HG03520 (cell line): ENCODE measurements around the gene MRPL38.
A peak's percentile ranks its signal among the peaks of the same experiment; 100 is the strongest.
"Not testable (repeated sequence)": the region's sequence is repeated elsewhere in the genome, so short reads cannot be mapped to it uniquely, and the experiment has no call there.

Source experiments
- ATAC-seq: cut with Tn5 transposase; IDR thresholded peaks from one replicate; pipeline ENCODE4 v1.9.1; 2021; ENCODE audit warnings: mild to moderate bottlenecking, moderate library complexity; ENCODE audit not compliant: unreplicated experiment

MRPL38 gene

DNA sequence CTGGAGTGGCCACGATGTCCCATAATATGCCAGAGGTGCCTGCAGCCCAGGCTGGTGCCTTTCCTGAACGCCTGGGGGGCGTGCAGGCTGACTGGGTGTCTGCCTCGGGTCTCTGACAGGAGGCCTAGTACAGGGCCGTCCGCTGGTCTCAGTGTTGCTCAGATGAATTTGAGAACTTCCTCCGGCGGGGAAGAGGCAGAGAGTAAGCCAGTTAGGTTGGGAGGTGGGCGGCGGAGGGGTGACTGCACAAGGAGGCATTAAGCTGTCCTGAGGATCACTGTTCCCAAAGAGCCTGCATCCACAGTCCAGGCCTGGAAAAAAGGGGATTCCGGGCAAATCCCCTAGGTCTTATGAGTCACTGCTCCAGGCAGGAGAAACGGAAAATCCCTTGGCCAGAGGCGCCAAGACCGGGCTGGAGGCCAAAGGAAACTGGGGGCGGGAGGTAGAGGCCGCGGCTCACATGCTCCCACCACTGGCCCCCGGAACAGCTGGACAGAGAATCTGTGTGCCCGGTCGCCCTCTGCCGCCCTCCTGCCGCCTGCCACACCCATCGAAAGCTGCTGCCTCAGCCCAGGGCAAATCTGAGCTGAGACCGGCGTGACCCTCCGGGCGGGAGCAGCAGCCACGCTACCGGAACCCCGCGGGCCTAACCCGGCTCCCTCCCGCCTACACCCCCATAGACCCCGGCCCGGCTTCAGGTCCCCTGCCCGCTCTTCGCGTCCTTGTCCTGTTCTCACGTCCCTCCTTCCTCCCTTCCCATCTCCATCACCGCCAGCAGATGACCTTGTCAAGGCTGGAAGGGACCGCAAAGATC is 27.5 kb downstream of the MRPL38 start:
- no peak for ATAC-seq

DNA sequence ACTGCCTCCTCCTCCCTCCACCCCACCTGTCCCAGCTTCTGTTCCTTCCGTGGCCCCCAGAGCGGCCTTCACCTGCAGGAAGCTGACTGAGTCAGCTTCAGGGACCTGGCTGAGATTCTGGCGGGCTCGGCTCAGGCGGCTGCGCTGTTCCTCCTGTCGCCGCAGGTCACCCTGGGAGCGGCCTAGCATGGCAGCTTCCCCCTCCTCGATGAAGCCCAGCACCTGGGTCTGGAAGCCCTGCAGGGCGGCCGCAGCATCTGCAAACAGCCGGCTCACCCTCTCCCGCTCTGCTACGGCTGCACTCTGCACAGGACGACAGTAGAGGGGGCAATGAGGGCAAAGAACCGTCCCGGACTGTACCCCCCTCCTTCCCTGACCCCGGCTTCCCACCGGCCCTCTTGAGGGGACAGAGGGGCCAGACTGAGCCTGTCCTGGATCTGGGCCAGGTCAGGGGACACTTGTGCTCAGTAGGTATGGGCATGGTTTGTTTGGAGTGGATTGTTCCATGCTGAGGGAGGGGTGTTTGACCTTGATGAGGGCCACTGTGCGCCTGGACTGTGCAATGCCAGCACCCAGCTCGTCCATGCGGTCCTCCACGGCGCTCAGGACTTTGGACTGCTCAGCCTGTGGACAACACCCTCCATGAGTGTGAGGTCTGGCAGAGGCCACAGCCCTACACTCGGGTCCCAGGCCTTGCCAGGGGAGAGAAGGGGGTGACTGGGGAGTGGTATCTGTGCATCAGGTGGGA is 28.3 kb downstream of the MRPL38 start:
- no peak for ATAC-seq

DNA sequence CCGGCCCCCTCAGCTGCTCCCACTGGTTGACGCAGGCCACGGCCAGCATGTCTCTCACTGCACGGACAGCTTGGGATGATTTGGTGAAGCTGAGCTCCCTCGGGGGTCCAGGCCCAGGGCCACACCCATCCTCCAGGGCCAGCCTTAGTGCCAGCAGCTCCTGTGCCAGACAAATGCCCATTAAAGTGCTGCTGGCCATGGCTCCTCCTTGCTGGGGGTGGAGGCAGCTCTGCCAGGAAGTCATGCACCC is 28.8 kb downstream of the MRPL38 start:
- no peak for ATAC-seq

DNA sequence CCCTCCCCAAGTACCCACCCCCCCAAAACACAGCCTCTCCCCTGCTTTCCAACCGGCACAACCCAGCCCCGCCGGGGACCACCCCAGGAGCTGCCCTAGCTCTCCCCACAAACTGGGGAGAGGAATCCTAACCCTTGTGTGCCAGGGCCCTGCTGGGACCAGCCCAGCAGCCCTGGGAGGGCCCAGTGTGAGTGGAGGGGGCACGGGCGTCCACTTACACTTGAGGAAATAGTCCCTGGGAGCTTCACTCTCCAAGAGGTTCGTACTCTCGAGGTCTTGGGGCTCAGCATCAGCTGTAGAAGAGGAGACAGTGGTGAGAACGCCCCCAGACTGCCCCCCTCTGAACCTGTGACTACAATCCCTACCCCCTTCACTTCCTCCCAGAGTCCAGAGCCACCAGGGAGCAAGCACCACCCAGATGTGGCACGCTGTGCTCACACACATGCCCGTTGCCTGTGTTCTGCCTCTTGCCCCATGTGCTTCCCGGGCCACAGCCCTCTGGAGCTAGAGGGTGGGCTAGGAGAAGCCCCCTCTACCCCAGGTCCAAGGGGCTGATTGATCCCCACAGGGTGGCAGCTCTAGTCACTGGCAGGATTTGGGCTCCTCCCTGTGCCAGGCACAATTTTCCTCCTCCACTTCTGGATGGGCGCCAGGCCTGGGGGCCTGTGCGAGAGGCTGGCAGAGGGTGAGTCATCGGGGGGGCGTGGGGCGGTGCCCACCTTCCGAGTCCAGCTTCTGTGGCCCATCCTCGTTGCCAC is 29.3 kb downstream of the MRPL38 start:
- no peak for ATAC-seq

DNA sequence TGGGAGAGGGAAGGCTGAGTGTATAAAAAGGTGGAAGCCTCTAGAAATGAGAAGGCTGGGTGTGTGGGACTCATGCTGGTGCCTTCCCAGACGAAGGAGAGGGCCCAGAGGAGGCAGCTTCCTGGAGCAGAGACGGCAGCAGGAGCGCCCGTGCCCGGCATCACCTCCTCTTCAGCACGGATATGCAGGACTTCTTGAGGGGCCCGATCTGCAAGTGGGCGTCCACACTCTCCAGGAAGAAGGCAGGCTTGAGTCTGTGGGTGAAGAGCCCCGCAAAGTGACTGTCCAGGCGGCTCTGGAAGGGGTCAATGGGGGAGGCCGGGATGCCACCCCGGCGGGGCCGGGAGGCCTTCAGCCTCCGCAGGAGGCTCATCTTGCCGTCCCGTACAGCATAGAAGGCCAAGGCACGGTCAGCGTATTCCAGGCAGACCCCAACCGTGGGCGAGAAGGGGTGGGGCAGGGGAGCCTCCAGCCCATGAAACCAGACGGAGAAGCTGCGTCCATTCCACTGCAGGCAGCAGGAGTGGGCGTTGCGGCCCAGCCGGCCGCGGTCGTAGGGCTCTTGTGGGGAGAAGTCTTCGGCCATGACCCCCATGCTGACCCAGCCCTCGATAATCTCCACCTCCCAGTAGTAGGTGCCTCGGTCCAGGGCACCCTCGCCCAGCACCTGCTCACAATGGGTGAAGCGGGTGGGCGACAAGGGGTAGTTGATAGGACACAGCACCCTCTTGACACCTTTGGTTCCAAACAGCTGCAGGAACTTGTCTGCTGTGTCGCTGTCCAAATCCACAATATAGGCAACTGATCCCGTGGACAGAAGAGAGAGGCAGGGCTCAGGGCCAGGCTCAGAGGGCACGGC is 30.1 kb downstream of the MRPL38 start:
- no peak for ATAC-seq

DNA sequence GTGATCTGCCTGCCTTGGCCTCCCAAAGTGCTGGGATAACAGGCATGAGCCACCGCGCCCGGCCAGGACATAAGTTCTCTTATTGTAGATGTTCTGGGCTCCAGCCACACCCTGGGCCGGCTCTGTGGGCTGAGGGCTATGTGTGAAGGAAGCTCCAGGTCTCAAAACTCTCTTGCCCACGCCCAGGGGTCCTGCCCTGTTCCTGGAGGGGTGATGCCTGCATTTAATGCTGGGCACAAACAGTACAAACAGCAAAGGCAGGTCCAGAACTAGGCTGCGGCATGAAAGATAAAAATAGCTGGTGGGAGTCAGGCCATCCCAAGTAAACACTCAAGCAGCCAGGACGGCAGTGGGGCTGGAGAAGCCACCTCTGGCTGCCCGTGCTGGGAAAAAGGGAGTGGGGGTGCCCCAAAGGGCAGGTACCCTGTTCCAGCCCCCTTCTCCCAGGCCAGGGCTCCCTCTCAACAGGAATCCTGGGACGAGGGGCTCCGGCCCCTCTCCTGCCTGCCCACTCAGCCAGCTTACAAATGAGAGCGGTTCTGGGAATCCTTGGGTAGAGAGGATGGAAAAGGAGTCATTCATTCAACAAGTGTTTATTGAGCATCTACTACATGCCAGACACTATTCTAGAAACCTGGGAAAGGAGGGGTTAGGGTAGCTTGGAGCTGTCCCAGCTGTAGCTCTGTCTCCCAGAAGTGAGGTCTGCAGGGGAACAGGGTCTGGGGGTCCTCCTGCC is 30.9 kb downstream of the MRPL38 start:
- ATAC-seq: no peak

DNA sequence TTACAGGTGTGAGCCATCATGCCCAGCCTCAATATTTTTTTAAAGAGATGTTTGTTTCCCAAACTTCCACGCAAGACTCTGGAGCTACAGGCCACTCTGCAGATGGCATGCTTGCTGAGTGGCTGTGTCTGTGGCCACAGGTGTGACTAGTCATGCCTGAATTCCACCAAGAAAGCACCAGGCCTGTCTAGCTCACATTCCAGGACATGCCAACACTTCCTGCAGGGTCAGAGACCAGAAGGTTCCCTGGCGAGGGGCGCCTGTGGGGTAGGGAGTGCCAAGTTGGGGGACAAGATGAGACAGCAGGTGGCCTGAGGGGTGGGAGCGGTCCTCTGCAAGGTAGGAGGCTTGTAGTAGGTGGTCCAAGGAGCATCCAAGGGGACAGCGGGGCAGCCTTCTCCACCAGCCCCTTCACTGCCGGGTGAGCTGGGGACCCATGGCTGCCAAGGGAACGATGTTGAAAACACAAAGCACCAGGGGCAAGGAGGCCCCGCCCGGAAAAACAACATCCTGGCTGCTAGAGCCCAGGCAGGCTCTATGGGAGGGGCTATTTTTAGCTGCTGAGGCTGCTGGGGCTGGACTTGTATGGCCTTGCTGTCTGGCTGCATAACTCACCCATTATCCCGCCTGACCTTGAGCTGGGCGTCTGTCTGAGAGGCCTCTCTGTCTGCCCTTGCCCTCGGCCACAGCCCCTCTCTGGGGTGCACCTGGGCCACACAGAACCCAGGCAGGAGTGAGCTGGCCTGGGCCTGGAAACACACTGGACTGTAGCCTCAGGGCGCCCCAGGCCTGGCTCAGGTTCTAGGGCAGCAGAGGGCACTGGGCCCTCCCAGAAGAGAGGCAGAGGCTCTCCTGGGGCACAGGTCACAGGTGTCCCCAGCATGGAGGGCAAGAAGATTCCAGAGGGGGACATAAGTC is 32.0 kb downstream of the MRPL38 start:
- no peak for ATAC-seq

DNA sequence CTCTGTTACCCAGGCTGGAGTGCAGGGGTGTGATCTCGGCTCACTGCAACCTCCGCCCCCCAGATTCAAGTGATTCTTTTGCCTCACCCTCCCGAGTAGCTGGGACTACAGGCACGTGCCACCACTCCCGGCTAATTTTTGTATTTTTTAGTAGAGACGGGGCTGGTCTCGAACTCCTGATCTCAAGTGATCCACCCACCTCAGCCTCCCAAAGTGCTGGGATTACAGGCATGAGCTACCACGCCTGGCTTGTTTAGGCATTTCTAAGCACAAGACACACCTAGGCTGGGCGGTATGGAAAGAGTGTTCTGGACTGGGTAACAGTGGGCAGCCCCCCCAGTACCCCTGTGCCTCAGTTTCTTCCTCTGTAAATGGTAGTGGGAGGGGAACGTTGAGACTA is 34.5 kb downstream of the MRPL38 start:
- not testable (repeated sequence) for ATAC-seq

DNA sequence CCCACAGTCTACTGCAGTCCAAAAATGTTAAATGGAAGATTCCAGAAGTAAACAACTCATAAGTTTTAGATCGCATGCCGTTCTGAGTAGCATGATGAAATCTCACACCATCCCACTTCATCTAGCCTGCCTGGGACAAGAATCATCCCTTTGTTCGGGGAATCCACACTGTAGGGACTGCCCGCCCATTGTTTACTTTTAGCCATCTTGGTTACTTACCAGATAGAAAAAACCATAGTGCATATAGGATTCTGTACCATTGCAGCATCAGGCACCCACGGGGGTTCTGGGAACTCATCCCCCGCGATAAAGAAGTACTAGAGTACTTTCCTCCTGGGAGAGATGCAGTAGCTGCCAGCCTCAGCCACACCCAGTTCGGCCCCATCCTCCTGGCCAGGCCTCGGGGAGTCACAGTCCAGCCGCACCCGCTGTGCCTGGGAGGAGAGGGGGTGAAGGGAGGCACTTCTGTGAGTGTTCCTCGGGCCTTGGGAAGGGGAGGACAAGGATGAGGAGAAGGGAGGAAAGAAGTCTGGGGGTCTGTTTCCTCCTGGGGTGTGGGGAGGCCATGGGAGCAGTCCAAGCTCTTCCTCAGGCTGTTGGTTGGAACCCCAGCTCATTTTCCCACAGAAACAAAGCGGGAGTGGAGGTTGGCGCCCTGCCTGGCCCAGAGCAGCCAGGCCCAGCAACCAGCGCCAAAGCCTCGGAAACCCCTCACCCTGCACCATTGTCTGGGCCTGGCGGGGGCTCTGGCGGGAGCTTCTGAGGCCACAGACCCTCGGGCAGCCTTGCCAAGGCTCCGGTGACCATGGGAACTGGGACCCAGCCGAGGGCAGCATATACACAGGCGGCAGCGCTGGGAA is 35.2 kb downstream of the MRPL38 start:
- no peak for ATAC-seq

DNA sequence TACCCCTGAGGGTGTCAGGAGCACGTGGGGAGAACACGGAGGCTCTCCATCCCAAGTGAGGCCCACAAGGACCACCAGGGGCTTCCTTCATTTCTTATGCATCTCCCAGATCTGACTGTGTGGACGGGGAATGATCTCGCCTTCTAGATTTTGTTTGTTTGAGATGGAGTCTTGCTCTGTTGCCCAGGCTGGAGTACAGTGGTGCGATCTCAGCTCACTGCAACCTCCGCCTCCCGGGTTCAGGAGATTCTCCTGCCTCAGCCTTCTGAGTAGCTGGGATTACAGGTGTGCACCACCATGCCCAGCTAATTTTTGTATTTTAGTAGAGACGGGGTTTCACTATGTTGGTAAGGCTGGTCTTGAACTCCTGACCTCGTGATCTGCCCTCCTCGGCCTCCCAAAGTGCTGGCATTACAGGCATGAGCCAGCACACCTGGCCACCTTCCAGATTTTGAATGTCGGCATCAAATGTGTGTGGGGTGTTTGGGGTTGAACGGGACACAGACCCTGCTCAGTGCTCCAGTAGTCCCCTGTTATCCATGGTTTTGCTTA is 35.9 kb downstream of the MRPL38 start:
- not testable (repeated sequence) for ATAC-seq

DNA sequence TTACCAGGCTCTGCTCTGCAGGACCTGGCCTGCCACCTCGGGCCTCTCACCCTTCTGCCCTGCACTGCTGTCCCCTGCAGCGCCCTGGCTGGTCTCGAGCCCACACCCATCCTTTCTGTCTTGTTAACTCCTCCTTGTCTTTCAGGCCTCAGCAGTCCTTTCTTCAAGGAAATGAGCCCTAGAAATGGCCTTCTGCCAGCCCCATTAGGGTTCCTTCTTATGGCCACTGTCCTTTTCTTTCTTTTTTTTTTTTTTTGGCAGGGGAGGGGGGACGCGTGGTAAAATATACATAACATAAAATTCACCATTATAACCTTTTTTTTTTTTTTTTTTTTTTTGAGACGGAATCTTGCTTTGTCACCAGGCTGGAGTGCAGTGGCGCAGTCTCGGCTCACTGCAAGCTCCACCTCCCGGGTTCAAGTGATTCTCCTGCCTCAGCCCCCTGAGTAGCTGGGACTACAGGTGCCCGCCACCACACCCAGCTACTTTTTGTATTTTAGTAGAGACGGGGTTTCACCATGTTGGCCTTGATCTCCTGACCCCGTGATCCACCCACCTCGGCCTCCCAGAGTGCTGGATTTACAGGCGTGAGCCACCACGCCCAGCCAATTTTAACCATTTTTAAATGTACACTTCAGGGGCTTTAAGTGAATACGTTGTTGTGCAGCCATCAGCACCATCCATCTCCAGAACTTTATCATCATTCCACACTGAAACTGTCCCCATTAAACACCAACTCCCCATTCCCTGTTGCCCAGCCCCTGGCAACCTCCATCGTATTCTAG is 39.1 kb downstream of the MRPL38 start:
- ATAC-seq: not testable (repeated sequence)

DNA sequence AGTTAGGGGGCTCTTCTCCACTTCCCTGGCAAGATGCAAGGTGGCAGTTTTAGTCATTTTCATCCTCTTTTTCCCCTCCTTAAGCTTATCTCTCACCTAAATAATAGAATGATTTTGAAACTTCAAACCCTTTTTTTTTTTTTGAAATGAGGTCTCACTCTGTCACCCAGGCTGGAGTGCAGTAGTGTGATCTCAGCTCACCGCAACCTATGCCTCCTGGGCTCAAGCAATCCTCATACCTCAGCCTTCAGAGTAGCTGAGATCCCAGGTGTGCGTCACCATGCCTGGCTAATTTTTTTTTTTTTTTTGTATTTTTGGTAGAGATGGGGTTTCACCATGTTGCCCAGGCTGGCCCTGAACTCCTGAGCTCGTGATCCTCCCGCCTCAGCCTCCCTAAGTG is 39.8 kb downstream of the MRPL38 start:
- not testable (repeated sequence) for ATAC-seq

DNA sequence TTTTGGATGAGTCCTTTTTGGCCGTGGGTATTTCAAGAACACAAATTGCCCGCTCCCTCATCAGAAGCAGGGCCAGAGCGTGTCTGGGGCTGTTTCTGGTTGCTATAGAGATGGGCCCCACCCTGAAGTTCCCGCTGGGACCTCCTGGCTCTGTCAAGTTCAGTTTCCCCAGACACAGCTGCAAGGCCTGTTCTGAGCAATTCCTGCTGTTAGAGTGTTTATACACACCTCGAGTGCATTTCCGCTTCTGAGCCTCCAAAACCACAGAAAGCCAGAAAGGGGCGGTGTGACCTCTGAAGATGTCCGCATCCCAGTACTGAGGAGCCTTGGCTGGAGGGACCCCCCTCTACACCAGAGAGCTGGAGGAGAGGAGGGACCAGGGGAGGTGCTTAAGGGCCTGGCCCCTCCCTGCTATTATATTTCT is 40.2 kb downstream of the MRPL38 start:
- peak; percentile 82 for ATAC-seq

DNA sequence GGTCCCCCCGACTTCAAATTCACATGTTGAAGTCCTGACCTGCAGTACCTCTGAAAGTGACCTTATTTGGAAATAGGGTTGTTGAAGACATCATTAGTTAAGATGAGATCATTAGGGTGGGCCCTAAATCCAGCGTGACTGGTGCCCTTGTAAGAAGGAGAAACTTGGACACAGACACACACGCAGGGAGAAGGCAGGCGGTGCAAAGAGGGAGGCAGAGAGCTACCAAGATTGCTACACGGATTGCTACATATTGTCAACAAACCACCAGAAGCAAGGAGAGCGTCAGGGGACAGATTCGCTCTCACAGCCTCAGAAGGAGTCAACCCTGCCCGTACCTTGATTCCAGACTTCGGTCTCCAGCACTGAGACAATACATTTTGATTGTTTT is 42.8 kb downstream of the MRPL38 start:
- ATAC-seq: no peak

DNA sequence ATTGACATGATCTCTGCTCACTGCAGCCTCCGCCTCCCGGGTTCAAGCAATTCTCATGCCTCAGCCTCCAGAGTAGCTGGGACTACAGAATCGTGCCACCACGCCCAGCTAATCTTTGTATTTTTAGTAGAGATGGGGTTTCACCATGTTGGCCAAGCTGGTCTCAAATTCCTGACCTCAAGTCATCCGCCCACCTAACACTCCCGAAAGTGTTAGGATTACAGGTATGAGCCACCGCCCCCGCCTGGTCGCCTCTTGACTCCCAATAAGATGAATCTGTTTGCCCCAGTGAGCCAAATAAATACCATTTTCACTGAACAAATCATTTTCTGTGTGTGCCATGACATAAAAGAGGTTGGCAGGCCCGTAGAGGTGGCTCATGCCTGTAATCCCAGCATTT is 45.3 kb downstream of the MRPL38 start:
- ATAC-seq: not testable (repeated sequence)

DNA sequence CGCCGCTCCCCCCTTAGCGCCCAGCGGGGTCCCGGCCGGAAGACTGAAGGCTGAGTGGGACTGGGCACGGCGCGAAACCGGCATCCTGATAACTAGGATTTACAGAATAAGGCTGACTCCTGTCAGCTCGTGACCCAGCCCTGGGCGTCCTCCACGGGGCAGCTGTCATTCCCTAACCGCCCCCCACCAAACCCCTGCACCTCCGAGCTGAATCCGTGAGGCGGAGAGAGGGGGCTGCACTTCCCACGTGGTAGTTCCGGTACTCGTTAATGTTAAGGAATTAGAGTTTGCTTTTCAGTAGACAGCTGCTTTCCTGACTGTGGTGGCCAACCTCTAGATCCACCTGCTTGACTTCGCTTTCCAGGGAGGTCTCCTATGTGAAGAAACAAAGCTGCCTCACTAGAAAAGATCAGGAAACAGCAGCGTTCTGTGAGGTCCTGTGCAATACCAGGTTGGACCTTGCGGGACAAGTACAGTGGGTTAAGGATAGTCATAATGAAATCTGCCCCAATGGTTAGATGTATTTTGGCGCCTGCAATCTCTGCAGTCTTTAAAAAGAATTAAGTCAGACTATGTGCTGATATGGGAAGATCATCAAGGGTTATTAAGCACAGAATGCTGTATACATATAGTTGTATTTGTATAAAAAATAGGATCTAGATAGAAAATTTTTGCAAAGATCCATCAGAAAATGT is 48.5 kb downstream of the MRPL38 start:
- ATAC-seq: no peak
